HUES64 (cell line): ENCODE data around the gene GCSAM.
A peak's percentile ranks its signal among the peaks of the same experiment; 100 is the strongest.

ENCODE experiments used
- H3K27ac ChIP-seq: 2 replicates; pipeline ENCODE4 v1.7.0; 2013; ENCODE audit warnings: low read depth, low read length, inconsistent platforms
- H3K27me3 ChIP-seq: 2 replicates; pipeline ENCODE4 v1.6.1; 2013; ENCODE audit warnings: mild to moderate bottlenecking, low read length; ENCODE audit not compliant: insufficient read depth
- H3K36me3 ChIP-seq: 2 replicates; pipeline ENCODE4 v1.6.1; 2013; ENCODE audit warnings: mild to moderate bottlenecking, low read length; ENCODE audit not compliant: insufficient read depth
- H3K4me1 ChIP-seq: 2 replicates; pipeline ENCODE4 v1.6.1; 2013; ENCODE audit warnings: mild to moderate bottlenecking, low read length, moderate library complexity; ENCODE audit not compliant: insufficient read depth
- H3K4me3 ChIP-seq: 2 replicates; pipeline ENCODE4 v1.5.1; 2013; ENCODE audit warnings: mild to moderate bottlenecking, low read length, moderate library complexity
- H3K9ac ChIP-seq: 2 replicates; pipeline ENCODE4 v1.6.1; 2013; ENCODE audit warnings: mild to moderate bottlenecking, low read depth, low read length
- H3K9me3 ChIP-seq: 2 replicates; pipeline ENCODE4 v1.6.1; 2013; ENCODE audit warnings: low read depth, low read length; ENCODE audit not compliant: insufficient read depth
- WGBS: fragments of 150-250, 120-280 bp; methylation state at CpG from one replicate; pipeline ENCODE4 v1.1.7; 2013; ENCODE audit warnings: missing lambda C conversion rate; 5-methylcytosine and 5-hydroxymethylcytosine counted together

GCSAM gene

DNA sequence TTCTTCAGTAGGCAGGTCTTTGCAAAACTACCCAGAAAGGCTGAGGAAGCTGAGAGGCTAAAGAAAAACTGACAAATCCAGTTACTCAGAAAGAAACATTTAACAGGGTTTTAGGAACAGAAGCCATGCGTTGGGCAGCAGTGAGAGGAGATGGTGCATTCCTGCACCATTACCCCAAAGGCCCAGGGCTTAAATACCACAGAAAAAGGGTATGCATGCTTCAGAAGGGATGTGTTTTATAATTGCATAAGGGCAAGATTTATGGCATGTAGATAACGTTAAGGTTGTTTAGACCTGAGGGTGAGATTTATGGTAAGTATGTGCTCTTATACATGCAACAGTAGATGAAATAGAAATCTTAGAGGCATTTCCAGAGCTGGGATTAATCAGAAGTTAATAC, 36.9 kb downstream of the GCSAM start:
- Histone ChIP-seq H3K4me3 (no peak overlapping the region), H3K27ac (no peak overlapping the region), H3K4me1 (peaks cover 22% of the 10 kb centered on the region), H3K36me3 (peaks cover 5% of the 10 kb centered on the region; the same call in 1 of the 2 replicates), H3K9me3 (no peaks in the 10 kb centered on the region), H3K27me3 (no peaks in the 10 kb centered on the region), H3K9ac (no peak overlapping the region)
- 87% methylated on average over 2 of the region's 2 CpGs for WGBS

DNA sequence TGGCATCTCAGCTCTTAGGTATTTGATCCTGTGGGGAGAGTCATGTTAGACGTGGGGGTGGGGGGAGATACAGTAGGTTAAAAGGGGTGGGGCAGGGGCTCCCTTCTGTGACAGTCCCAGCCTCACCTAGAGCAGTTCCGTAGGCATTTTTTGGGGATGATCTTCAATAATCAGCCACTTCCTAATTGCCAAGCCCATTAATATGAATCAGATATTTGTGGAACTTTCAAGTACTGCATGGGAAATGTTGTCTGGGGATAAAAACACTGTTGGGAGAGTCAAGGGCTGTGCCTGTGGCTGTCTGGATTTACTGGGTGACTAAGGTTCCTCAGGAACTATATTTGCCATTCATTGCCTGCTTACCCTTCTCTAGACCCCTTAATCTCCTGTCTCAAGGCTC, 37.3 kb downstream of the GCSAM start:
- Histone ChIP-seq H3K4me3 (no peak overlapping the region), H3K9me3 (no peaks in the 10 kb centered on the region), H3K4me1 (peaks cover 22% of the 10 kb centered on the region), H3K27ac (no peak overlapping the region), H3K27me3 (no peaks in the 10 kb centered on the region), H3K9ac (no peak overlapping the region), H3K36me3 (peaks cover 5% of the 10 kb centered on the region; the same call in 1 of the 2 replicates)
- WGBS, result 69% methylated on average over 2 of the region's 2 CpGs

DNA sequence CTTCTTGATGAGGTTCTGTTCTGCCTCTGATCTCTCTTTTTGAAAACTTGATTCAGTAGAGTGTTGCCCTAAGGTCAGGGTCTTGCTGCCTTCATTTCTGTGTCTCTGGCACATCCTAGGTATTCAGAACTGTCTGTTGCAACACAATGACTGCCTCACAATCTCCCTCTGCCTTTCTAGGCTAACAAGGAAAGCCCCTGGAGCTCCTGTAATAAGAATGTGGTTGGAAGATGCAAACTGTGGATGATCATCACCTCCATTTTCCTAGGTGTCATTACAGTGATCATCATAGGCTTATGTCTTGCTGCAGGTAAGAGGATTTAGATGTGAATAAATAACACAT, 39.9 kb downstream of the GCSAM start:
- peaks cover 22% of the 10 kb centered on the region for H3K4me1 ChIP-seq
- peak overlapping the region; percentile 55; the same call in 1 of the 2 replicates for H3K27ac ChIP-seq
- no peak overlapping the region for H3K4me3 ChIP-seq
- H3K36me3 ChIP-seq, result peaks cover 5% of the 10 kb centered on the region; the same call in 1 of the 2 replicates
- no peaks in the 10 kb centered on the region for H3K27me3 ChIP-seq
- H3K9ac ChIP-seq, result no peak overlapping the region
- H3K9me3 ChIP-seq, result no peaks in the 10 kb centered on the region

- Histone ChIP-seq H3K27me3 (no peaks in the 10 kb centered on the region), H3K4me1 (peaks cover 26% of the 10 kb centered on the region), H3K9me3 (no peaks in the 10 kb centered on the region), H3K9ac (no peak overlapping the region), H3K27ac (peak overlapping the region; percentile 20; the same call in 1 of the 2 replicates), H3K36me3 (peaks cover 5% of the 10 kb centered on the region; the same call in 1 of the 2 replicates), H3K4me3 (no peak overlapping the region)
- 70% methylated on average over 6 of the region's 6 CpGs for WGBS
Observed at GRCh38 chr3:112092496-112093179, 40.4 kb downstream of the GCSAM start.

GRCh38 chr3:112090887-112091586, 42.0 kb downstream of the GCSAM start:
- H3K36me3 ChIP-seq, result peaks cover 5% of the 10 kb centered on the region; the same call in 1 of the 2 replicates
- H3K4me1 ChIP-seq, result peaks cover 31% of the 10 kb centered on the region
- H3K9me3 ChIP-seq, result no peaks in the 10 kb centered on the region
- no peak overlapping the region for H3K9ac ChIP-seq
- no peak overlapping the region for H3K4me3 ChIP-seq
- WGBS, result 93% methylated on average over 6 of the region's 6 CpGs
- no peak overlapping the region for H3K27ac ChIP-seq
- no peaks in the 10 kb centered on the region for H3K27me3 ChIP-seq

DNA sequence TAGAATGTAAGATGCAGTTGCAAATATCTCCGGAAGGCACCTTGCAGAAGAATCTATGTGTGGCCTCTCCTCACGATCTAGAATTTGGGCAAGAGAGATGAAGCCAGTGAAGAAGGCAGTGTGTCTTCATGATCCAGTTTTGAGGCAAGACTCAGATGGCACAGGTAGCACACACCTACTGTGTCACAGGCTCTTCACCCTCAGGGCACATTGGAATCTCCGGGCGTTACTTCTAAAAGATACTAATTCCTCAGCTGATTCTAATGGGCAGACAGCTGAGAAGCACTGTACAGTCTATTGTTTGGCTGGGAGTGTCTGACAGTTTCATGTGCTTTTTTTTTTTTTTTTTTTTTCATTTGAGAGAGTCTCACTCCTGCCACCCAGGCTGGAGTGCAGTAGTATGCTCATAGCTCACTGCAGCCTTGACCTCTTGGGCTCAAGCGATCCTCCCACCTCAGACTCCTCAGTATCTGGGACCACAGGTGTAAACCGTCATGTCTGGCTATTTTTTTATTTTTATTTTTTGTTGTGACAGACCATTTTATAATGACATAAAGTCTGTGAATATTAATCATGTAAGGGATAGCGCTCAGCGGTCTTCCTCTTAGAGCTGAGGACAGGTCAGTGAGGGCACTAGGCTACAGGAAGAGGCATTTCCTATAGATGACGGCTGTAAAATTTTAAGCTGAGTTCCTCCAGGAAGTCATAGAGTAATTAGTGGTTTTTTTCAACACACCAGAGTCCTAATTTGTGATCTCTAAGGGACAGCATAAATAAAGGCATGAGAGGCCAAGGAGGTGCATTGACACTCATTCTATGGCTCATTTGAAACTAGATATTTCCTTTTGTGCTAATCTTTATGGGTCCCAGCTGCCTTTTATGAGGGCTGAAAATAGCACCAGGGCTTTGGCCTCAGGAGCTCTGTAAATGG, 42.8 kb downstream of the GCSAM start:
- H3K36me3 ChIP-seq, result peaks cover 4% of the 10 kb centered on the region; the same call in 1 of the 2 replicates
- no peaks in the 10 kb centered on the region for H3K9me3 ChIP-seq
- 93% methylated on average over 8 of the region's 9 CpGs for WGBS
- no peak overlapping the region for H3K9ac ChIP-seq
- no peak overlapping the region for H3K27ac ChIP-seq
- H3K4me1 ChIP-seq, result peaks cover 34% of the 10 kb centered on the region
- no peak overlapping the region for H3K4me3 ChIP-seq
- H3K27me3 ChIP-seq, result peaks cover 6% of the 10 kb centered on the region

DNA sequence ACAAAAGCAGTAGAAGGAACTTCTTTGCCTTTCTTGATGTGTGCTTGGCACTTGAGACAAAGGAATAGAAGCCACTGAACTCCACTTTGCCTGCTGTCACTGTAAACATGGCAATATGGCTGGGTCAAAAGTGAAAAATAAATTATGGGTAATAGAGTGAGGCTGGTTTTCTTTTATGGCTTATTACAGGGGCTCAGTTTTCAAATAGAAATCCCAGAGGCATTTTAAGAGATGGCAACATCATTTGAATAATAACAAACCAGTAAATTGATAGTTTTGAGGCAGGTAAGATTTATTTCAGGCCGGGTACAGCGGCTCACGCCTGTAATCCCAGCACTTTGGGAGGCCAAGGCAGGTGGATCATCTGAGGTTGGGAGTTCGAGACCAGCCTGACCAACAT, 44.1 kb downstream of the GCSAM start:
- peaks cover 19% of the 10 kb centered on the region for H3K27me3 ChIP-seq
- peaks cover 35% of the 10 kb centered on the region for H3K4me1 ChIP-seq
- H3K9ac ChIP-seq, result no peak overlapping the region
- no peaks in the 10 kb centered on the region for H3K36me3 ChIP-seq
- no peaks in the 10 kb centered on the region for H3K9me3 ChIP-seq
- WGBS, result 68% methylated on average over 4 of the region's 4 CpGs
- H3K27ac ChIP-seq, result no peak overlapping the region
- H3K4me3 ChIP-seq, result no peak overlapping the region

- Histone ChIP-seq H3K27me3 (peaks cover 20% of the 10 kb centered on the region), H3K4me1 (peaks cover 27% of the 10 kb centered on the region), H3K36me3 (no peaks in the 10 kb centered on the region), H3K4me3 (peak overlapping the region; percentile 80), H3K9me3 (no peaks in the 10 kb centered on the region), H3K9ac (no peak overlapping the region), H3K27ac (no peak overlapping the region)
- 84% methylated on average over 5 of the region's 5 CpGs for WGBS
Observed at GRCh38 chr3:112087746-112088145, 45.3 kb downstream of the GCSAM start.

DNA sequence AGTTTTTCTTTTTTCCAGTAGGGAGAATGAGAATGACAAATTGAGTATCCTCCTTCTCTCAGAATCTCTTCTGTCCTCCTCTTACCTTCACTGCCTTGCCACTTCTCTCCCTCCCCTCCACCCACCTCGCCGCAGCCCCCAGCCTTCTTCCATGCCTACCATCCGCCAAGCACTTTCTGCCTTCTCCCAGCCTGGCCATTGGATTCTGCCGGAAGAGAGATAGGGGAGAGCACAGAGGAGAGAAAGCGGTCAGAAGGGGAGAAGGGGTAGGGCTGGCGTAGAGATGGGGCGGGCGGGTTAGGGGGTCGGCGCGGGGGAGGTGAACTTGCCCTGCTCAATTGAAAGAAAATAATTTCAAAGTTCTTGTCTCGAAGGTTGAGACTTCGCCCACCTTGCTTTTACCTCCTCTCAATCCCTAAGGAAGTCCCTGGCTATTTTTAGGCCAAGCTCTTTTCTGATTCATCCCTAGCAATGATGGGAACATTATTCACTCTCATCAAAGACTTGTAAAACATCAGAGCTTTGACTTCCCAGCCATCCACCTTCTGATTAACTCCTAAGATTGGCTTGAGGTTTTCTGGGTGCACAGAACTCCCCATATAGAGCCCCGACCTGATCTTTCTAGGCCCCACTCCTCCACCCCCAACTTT, 46.0 kb downstream of the GCSAM start:
- Histone ChIP-seq H3K27me3 (peaks cover 20% of the 10 kb centered on the region), H3K4me1 (peaks cover 19% of the 10 kb centered on the region), H3K27ac (peak overlapping the region; percentile 93; the same call in 1 of the 2 replicates), H3K9ac (peak overlapping the region; percentile 84), H3K36me3 (no peaks in the 10 kb centered on the region), H3K4me3 (peak overlapping the region; percentile 80), H3K9me3 (no peaks in the 10 kb centered on the region)
- 8% methylated on average over 13 of the region's 14 CpGs for WGBS

- Histone ChIP-seq H3K36me3 (no peaks in the 10 kb centered on the region), H3K9ac (peak within 1 kb of the TSS; percentile 84), H3K27me3 (peaks cover 20% of the 10 kb centered on the region), H3K4me1 (peaks cover 18% of the 10 kb centered on the region), H3K4me3 (peak within 1 kb of the TSS; percentile 80), H3K9me3 (no peaks in the 10 kb centered on the region), H3K27ac (peak within 1 kb of the TSS; percentile 93)
- under 1% methylated on average over 64 of the region's 67 CpGs for WGBS
Observed at GRCh38 chr3:112086076-112086854, 46.8 kb downstream of the GCSAM start, which contains the start of gene C3orf52. Gene C3orf52 (plus strand): TSS chr3:112086389. CDS start chr3:112086408, 19 bp downstream.
